SJCRH30 (cell line): ENCODE results near the gene TBXAS1. TPM values are rescaled to one million over a fixed set of nuclear protein-coding genes. Genes with fewer than 3 reads are reported as not detected.

ENCODE experiments used
- DNase-seq, 2 experiments: peaks; one replicate each; pipeline ENCODE4 v3.0.0-alpha.2; 2015 to 2020
- H3K27ac ChIP-seq: fragments of 250-450 bp; sonication (Bioruptor Pico); 2 replicates; pipeline ENCODE4 v1.5.1; 2020; ENCODE audit warnings: mild to moderate bottlenecking, moderate library complexity
- H3K27me3 ChIP-seq: fragments of 250-450 bp; sonication (Bioruptor Pico); 2 replicates; pipeline ENCODE4 v1.5.1; 2020; ENCODE audit warnings: mild to moderate bottlenecking, moderate library complexity
- H3K36me3 ChIP-seq: fragments of 250-450 bp; sonication (Bioruptor Pico); 2 replicates; pipeline ENCODE4 v1.5.1; 2020; ENCODE audit warnings: mild to moderate bottlenecking, moderate library complexity
- H3K4me1 ChIP-seq: fragments of 250-450 bp; sonication (Bioruptor Pico); 2 replicates; pipeline ENCODE4 v1.5.1; 2020; ENCODE audit warnings: mild to moderate bottlenecking, moderate library complexity
- H3K4me3 ChIP-seq: fragments of 250-450 bp; sonication (Bioruptor Pico); 2 replicates; pipeline ENCODE4 v1.5.1; 2020; ENCODE audit warnings: mild to moderate bottlenecking, moderate library complexity
- H3K9me3 ChIP-seq: fragments of 250-450 bp; sonication (Bioruptor Pico); replicated peaks from 2 replicates; pipeline ENCODE4 v1.5.1; 2020; ENCODE audit warnings: mild to moderate bottlenecking, moderate library complexity
- total RNA-seq: library from RNA; depleted of rRNA; stranded (reverse); fragments of >200 nt; shearing (Covaris generic); gene quantifications from 2 replicates; pipeline ENCODE4 v1.2.3, GENCODE V29; 2014; rRNA removed

TBXAS1 gene
- 2.9 and 3.2 TPM in 2 replicates for total RNA-seq

DNA sequence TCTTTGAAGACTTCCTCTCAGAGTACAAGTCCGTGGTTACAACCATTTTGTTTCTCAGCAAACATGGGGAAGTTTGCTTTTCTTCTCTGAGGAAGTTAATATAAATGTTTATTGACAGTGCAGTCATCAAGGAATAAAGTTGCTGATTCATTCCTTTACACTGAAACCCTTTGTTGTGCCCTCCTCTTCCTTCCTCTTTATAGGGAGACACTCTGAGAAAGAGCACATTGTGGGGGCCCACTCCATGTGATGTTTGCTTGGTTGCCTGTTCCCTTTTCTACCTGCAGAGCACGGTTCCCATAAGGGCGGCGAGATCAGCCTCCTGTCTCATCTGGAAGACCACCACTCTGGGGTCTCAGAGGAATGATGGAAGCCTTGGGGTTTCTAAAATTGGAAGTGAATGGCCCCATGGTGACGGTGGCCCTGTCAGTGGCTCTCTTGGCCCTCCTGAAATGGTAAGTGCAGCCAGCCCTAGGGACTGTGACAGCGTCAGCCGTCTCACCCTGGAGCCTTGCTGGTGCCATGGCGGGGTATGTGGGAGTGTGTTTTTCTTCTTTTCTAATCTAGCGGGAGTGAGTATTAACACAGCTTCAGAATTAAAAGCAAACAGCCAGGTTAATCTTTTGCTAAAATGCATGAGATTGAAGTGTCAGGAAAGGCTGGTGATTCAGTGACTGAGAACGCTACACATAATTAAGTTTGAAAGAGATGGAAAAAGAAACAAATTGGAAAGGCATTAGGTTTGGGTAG is at the start of gene TBXAS1:
Gene TBXAS1 (plus strand): TSS at position 240 of the 750 bp plus-strand sequence. CDS start 127 bp downstream, at position 367.
- Histone ChIP-seq H3K27ac (no peak within 1 kb of the TSS), H3K4me3 (no peak within 1 kb of the TSS), H3K36me3 (no peaks in the 10 kb centered on the region), H3K4me1 (no peaks in the 10 kb centered on the region), H3K9me3 (0 out of 2 replicates have a peak, but pooled peaks cover under 1% of the 10 kb centered on the region), H3K27me3 (no peaks in the 10 kb centered on the region; the same call in 1 of the 2 replicates)
- no peak for DNase-seq

DNA sequence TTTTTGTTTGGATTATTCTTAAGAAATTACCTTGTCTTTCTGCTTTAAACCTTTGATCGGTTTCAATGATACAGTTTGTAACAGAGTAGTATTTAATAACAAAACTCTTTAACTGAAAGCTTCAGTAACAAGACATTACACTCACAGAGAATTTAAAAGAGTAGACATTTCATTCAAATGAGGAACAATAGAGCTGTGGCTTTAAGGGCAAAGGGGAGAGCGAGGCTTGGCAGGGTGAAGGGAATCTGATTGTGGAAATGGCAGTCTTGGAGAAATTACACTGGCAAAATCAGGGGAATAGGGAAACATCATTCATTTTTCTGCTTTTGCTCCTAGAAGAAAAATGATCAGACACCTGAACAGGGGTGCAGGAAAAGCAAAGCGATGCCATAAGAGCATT is 46.1 kb upstream of the TBXAS1 start:
- H3K36me3 ChIP-seq: no peaks in the 10 kb centered on the region
- no peak overlapping the region for H3K4me3 ChIP-seq
- no peak overlapping the region for H3K27ac ChIP-seq
- no peaks in the 10 kb centered on the region for H3K9me3 ChIP-seq
- H3K4me1 ChIP-seq: no peaks in the 10 kb centered on the region; the same call in 1 of the 2 replicates
- no peak for DNase-seq
- no peaks in the 10 kb centered on the region for H3K27me3 ChIP-seq

DNA sequence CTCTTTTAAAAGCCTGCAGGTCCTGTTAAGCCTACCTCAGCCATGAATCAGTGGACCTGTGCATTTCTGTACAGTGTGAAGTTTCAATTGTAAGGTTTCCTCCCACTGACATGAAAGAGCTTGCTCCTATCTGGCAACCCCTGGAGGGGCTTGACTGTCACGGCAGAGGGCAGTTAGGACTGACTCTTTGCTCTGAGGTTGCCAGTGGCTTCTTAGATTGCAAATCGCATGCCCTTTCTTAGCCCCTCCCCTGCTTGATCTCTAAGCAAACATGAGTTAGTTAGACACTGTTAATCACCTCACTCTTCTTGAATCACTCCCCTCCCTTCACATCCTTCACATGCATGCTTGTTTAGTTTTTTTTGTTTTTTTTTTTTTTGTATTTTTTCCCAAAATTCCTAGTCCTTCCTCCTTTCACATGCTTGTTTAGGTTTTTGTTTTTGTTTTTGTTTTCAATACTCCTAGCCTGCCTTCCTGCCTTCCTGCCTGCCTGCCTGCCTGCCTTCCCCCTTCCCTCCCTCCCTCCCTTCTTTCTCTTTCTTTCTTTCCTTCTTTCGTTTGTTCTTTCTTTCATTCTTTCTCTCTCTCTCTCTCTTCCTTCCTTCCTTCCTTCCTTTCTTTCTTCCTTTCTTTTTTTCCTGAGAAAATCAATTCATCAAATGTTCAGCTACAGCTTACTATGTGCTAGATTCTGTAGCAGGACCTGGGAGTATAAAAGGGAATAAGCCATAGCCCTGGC is 45.2 kb upstream of the TBXAS1 start:
- Histone ChIP-seq H3K4me3 (no peak overlapping the region), H3K27me3 (no peaks in the 10 kb centered on the region), H3K27ac (no peak overlapping the region), H3K4me1 (no peaks in the 10 kb centered on the region; the same call in 1 of the 2 replicates), H3K36me3 (no peaks in the 10 kb centered on the region; the same call in 1 of the 2 replicates), H3K9me3 (no peaks in the 10 kb centered on the region)
- no peak for DNase-seq

DNA sequence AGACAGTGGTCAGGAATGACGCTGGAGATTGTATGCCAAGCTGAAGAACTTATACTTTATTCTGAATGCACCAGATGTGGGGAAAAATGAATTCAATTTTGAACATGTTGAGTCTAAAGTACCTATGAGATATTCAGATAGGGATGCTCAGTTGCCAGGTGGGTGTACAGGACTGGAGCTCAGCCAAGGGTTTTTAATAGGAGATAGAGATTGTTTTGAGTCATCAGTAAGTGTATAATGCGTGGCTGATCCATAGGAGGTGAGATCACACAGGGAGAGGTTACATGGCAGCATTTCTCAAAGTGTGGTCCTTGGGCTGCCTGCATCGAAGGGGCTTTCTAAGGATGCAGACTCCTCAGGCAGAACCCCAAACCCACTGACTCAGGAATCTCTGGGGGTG is 44.4 kb upstream of the TBXAS1 start:
- H3K36me3 ChIP-seq: no peaks in the 10 kb centered on the region; the same call in 1 of the 2 replicates
- no peaks in the 10 kb centered on the region for H3K9me3 ChIP-seq
- no peak overlapping the region for H3K27ac ChIP-seq
- no peak for DNase-seq
- H3K4me1 ChIP-seq: no peaks in the 10 kb centered on the region
- no peaks in the 10 kb centered on the region for H3K27me3 ChIP-seq
- no peak overlapping the region for H3K4me3 ChIP-seq

DNA sequence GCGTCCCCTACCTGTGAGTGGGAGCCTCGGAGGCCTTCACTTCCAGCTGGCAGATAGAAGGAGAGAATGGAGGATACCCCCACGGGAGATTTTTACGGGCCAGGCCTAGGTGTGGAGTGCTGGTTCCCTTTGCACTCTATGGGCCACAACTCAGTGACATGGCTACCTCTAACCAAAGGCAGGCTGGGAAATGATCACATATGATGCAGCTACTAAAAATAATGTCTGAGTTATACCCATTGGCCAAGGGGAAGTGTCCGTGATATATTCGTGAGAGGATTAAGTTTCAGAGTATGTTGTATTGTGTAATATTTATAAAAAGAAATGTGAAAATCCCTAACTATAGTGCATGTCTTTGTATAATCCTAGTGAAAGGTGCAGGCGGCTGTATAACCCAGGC is 37.7 kb upstream of the TBXAS1 start:
- H3K27me3 ChIP-seq: no peaks in the 10 kb centered on the region
- no peak for DNase-seq
- no peak overlapping the region for H3K27ac ChIP-seq
- H3K4me1 ChIP-seq: no peaks in the 10 kb centered on the region
- no peaks in the 10 kb centered on the region for H3K9me3 ChIP-seq
- H3K36me3 ChIP-seq: no peaks in the 10 kb centered on the region; the same call in 1 of the 2 replicates
- no peak overlapping the region for H3K4me3 ChIP-seq

DNA sequence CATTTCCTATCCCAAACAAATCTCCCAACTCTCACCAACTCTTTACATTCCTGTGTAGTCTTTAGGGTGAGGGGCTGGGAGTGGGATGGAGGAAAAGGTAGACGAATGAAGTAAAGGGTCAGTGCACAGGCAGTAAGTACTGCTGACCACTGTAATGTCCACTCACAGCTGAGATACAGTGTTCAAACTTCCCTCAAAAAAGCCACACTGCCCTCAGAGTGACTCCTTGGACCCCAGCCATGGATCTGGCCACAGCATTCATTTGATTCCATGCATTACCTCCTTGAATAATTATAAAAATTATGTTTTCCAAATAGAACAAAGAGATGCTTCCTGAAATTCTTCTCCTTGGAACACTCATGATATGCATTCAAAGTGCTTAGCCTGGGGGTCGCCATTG is 31.5 kb upstream of the TBXAS1 start:
- Histone ChIP-seq H3K27me3 (no peaks in the 10 kb centered on the region), H3K36me3 (no peaks in the 10 kb centered on the region), H3K4me3 (no peak overlapping the region), H3K9me3 (no peaks in the 10 kb centered on the region; the same call in 1 of the 2 replicates), H3K4me1 (no peaks in the 10 kb centered on the region), H3K27ac (no peak overlapping the region)
- DNase-seq: no peak

DNA sequence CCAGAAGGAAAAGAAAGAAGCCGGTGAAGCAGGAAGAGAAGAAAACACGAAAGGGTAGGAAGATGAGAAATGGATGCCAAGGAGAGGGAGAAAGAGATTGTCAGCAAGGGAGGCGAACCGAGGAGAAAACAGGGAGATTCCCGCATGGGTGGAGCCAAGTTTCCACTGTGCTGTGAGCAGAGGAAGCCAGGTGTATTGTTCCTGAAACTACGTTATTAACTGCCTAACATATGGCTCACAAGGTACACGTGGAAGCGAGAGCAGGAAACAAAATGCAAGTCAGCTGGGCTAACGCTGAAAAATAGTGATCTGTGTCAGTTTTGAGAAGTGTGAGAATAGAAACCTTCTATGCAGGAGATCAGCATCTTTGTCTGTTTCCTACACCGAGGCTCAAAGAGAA is 30.8 kb upstream of the TBXAS1 start:
- H3K27ac ChIP-seq: no peak overlapping the region

DNA sequence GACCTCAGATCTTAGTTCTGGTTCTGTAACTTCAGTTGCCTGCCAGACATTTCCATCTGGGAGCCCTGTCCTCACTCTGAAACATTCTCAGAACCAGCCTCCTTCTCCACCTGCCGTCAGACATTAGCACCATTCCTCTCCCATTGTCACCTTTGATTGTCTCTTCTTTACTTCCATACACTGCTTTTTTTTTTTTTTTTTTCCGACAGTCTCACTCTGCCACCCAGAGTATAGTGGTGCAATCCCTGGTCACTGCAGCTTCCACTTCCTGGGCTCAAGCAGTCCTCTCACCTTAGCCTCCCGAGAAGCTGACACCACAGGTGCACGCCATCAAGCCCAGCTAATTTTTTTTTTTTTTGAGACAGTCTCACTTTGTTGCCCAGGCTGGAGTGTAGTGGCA is 30.2 kb upstream of the TBXAS1 start:
- Histone ChIP-seq H3K27ac (no peak overlapping the region), H3K36me3 (no peaks in the 10 kb centered on the region), H3K27me3 (no peaks in the 10 kb centered on the region), H3K4me1 (no peaks in the 10 kb centered on the region), H3K9me3 (no peaks in the 10 kb centered on the region; the same call in none of the 2 replicates), H3K4me3 (no peak overlapping the region)
- DNase-seq: no peak

More for the DNA sequence above, 30.8 kb upstream of the TBXAS1 start:
- H3K27me3 ChIP-seq: no peaks in the 10 kb centered on the region
- H3K4me3 ChIP-seq: no peak overlapping the region
- H3K36me3 ChIP-seq: no peaks in the 10 kb centered on the region
- DNase-seq: no peak
- H3K9me3 ChIP-seq: no peaks in the 10 kb centered on the region; the same call in none of the 2 replicates
- no peaks in the 10 kb centered on the region for H3K4me1 ChIP-seq

DNA sequence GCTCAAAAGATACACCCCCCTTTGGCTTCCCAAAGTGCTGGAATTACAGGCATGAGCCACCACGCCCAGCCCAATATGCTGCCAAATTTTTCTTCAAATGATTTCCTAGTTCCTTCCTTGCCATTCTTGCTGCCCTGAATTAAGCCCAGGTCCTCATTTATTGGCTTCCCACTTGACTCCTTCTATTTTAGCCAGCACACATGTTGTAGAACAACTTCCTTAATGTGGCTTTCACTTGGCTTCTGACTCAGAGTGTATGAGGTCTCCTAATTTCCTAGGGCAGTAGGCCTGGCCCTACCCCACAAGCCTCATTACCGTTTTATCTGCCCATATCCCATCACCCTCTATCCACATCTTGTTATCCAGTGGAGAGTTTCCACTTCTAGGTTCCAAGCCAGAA is 29.5 kb upstream of the TBXAS1 start:
- Histone ChIP-seq H3K4me1 (no peaks in the 10 kb centered on the region), H3K9me3 (no peaks in the 10 kb centered on the region; the same call in none of the 2 replicates), H3K27ac (no peak overlapping the region), H3K27me3 (no peaks in the 10 kb centered on the region), H3K4me3 (no peak overlapping the region), H3K36me3 (no peaks in the 10 kb centered on the region)
- DNase-seq: no peak

DNA sequence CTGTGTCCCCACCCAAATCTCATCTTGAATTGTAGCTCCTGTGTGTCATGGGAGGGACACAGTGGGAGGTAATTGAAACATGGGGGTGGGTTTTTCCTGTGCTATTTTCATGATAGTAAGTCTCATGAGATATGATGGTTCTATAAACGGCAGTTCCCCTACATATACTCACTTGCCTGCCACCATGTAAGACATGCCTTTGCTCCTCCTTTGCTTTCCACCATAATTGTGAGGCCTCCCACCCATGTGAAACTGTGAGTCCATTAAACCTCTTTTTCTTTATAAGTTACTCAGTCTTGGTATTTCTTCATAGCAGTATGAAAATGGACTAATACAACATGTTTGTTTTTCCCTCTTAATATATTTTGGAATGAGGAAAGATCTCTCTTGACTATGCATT is 24.5 kb upstream of the TBXAS1 start:
- Histone ChIP-seq H3K27ac (no peak overlapping the region), H3K4me1 (no peaks in the 10 kb centered on the region), H3K36me3 (no peaks in the 10 kb centered on the region), H3K9me3 (no peaks in the 10 kb centered on the region; the same call in 1 of the 2 replicates), H3K4me3 (no peak overlapping the region), H3K27me3 (no peaks in the 10 kb centered on the region)
- no peak for DNase-seq

DNA sequence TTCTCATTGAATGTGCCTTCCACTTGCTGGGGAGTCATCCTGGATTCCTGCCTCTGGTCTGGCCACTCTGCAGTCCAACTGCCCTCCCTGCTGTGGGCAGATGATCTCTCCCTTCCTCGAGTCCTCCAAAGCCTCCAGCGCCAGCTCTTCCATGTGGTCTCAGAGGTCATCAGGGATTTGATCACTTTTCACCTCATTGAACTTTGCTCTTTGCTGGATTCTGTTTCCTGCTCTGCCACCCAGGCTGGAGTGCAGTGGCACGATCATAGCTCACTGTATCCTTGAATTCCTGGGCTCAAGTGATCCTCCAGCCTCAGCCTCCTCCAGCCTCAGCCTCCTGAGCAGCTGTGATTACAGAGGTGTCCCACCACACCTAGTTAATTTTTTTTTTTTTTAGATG is 22.1 kb upstream of the TBXAS1 start:
- no peak for DNase-seq
- no peak overlapping the region for H3K4me3 ChIP-seq
- no peaks in the 10 kb centered on the region for H3K36me3 ChIP-seq
- no peaks in the 10 kb centered on the region; the same call in 1 of the 2 replicates for H3K9me3 ChIP-seq
- no peaks in the 10 kb centered on the region for H3K27me3 ChIP-seq
- no peak overlapping the region for H3K27ac ChIP-seq
- H3K4me1 ChIP-seq: no peaks in the 10 kb centered on the region

DNA sequence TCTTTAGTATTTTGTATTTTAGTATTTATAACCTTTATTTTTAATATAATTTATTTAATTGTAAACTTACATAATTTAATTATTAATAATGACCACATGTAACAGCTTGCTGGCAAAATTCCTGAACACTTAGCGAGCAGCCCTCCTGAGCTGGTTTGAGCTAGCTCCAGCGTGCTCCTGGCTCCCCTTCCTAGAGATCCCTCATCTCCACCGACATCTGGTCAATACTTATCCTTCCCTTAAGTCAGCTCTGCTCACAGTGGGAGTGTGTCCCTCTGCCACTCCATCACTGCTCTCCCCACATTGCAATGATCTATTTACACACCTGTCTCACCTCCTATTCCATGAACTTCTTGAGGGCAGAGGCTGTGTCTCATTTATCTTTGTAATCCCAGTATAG is 20.6 kb upstream of the TBXAS1 start:
- Histone ChIP-seq H3K9me3 (no peaks in the 10 kb centered on the region), H3K4me1 (no peaks in the 10 kb centered on the region), H3K4me3 (no peak overlapping the region), H3K27me3 (no peaks in the 10 kb centered on the region), H3K36me3 (no peaks in the 10 kb centered on the region), H3K27ac (no peak overlapping the region)
- DNase-seq: no peak

DNA sequence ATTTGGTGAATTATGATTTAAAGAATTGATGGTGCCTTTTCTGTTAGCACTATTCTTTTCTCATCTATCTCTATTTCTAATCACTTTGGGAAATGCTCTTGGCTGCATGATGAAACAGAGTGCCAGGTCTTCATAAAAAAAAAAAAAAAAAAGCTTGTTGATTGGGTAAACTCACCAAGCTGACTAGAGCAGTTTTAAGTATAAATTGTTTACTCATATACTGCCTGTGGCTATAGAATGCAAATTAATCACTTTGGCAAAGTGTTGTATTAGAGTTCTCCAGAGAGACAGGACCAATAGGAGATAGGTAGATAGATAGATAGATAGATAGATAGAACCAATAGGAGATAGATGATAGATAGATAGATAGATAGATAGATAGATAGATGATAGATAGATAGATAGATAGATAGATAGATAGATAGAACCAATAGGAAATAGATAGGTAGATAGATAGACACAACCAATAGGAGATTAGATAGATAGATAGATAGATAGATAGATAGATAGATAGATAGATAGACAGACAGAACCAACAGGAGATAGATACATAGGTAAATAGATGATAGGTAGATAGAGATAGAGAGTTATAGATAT is 20.1 kb upstream of the TBXAS1 start:
- H3K4me3 ChIP-seq: no peak overlapping the region
- H3K9me3 ChIP-seq: no peaks in the 10 kb centered on the region
- no peaks in the 10 kb centered on the region for H3K36me3 ChIP-seq
- no peak overlapping the region for H3K27ac ChIP-seq
- DNase-seq: no peak
- H3K4me1 ChIP-seq: no peaks in the 10 kb centered on the region
- no peaks in the 10 kb centered on the region for H3K27me3 ChIP-seq

DNA sequence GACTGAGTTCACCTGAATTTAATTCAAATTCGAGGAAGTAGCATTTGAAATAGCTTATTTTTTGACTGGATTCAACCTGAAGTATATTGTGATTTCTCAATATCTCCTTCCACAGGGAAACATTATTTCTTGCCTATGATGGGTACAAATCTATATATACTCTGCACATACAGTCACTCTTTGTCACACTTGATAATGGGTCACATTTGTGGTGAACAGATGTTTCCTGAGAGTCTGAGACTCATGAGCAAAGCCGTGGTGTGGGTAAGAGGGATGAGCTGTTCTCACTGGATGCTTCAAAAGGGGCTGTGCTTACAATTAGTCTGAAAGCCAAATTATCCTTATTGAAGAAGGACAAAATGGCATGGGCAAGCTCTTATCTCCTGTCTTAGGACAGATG is 18.0 kb upstream of the TBXAS1 start:
- no peaks in the 10 kb centered on the region for H3K27me3 ChIP-seq
- no peak for DNase-seq
- H3K9me3 ChIP-seq: no peaks in the 10 kb centered on the region
- no peak overlapping the region for H3K4me3 ChIP-seq
- H3K4me1 ChIP-seq: no peaks in the 10 kb centered on the region
- H3K36me3 ChIP-seq: no peaks in the 10 kb centered on the region
- H3K27ac ChIP-seq: no peak overlapping the region

DNA sequence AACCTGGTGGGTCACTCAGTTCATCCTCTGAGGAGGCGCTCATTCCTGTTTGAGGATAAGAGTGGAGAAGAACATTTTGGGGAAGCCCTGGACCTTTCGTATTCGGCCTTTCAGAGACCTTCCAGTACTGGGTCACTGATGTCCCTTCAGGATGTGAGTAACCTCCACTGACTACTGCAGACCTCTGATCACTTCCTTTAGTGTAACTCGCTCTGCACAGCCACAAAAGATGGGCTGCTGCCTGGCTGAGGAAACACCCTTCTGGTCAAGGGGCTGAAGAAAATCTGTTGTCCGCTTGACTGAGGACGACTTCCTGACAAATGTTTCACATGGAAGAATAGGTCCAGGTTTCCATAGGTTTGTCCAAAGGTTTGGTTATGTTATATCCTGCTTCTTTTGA is 15.9 kb upstream of the TBXAS1 start:
- Histone ChIP-seq H3K4me1 (no peaks in the 10 kb centered on the region), H3K27me3 (no peaks in the 10 kb centered on the region), H3K4me3 (no peak overlapping the region), H3K36me3 (no peaks in the 10 kb centered on the region), H3K9me3 (no peaks in the 10 kb centered on the region), H3K27ac (no peak overlapping the region)
- DNase-seq: no peak
